K562 (cell line): ENCODE results near the gene WTIP. TPM values are rescaled to one million over a fixed set of nuclear protein-coding genes. Genes with fewer than 3 reads are reported as not detected.

Experiments
- ATAC-seq: fragments of 200-7000 bp; cut with Tn5 transposase; 3 replicates; pipeline ENCODE4 v1.9.1; 2020; ENCODE audit warnings: moderate library complexity
- BruUV-seq: library from RNA; stranded (reverse); fragments of 400-500 nt; replicated peaks from 2 replicates; lab custom pipeline; 2021; lab: Mats Ljungman, UMichigan
- CTCF ChIA-PET: fragments of 300-600 bp; formaldehyde crosslinking; extraction: SDS; loops from one replicate; lab custom pipeline; 2021; ENCODE audit warnings: low intra/inter-chr PET ratio; lab: Yijun Ruan, JAX
- POLR2A ChIA-PET: fragments of 300-600, 350-650 bp; sonication (Branson Sonifier 250); formaldehyde crosslinking; extraction: SDS; loops from one replicate; lab custom pipeline; 2021; ENCODE audit warnings: antibody characterized with exemption, inconsistent platforms; lab: Yijun Ruan, JAX
- DNase-seq, 4 experiments: peaks; one replicate each; pipeline versions ENCODE4 v3.0.0 to v3.0.0-alpha.2; 2011 to 2018; ENCODE audit warnings: low spot score in 3 of 4, mixed read lengths in 3 of 4; ENCODE audit errors: extremely low read depth in 1 of 4
- FAIRE-seq: peaks from 2 replicates; lab custom pipeline; 2011; peaks lifted over from hg19 to GRCh38; lab: Jason Lieb, UNC
- H2AFZ ChIP-seq: 2 replicates; pipeline ENCODE4 v1.6.0; 2011; ENCODE audit warnings: low read depth, low read length, control low read depth, inconsistent platforms
- H3K27ac ChIP-seq: fragments of 200-600 bp; 3 replicates; pipeline ENCODE4 v1.8.0; 2011; ENCODE audit warnings: low read depth, mild to moderate bottlenecking, control low read depth, inconsistent platforms, low read length, moderate library complexity, mixed read lengths; ENCODE audit errors: extremely low read depth
- H3K27me3 ChIP-seq, 2 experiments: fragments of 300-600 bp in 1 of 2; 2 replicates in 1 of 2; 3 replicates in 1 of 2; pipeline versions ENCODE4 v1.6.0 to v1.8.0; 2011; ENCODE audit warnings: inconsistent platforms in 2 of 2, low read length in 2 of 2, mild to moderate bottlenecking in 1 of 2, mixed read lengths in 1 of 2, moderate library complexity in 1 of 2; ENCODE audit not compliant: control insufficient read depth in 2 of 2, insufficient read depth in 2 of 2
- H3K36me3 ChIP-seq: fragments of 300-600 bp; 3 replicates; pipeline ENCODE4 v1.8.0; 2011; ENCODE audit warnings: mild to moderate bottlenecking, low read length, inconsistent platforms; ENCODE audit not compliant: control insufficient read depth, insufficient read depth
- H3K4me1 ChIP-seq, 2 experiments: fragments of 200-600 bp in 1 of 2; replicated peaks in 1 of 2; 2 replicates in 1 of 2; 3 replicates in 1 of 2; pipeline versions ENCODE4 v1.5.1 to v1.8.0; 2011; ENCODE audit warnings: inconsistent platforms in 2 of 2, low read length in 2 of 2, mild to moderate bottlenecking in 1 of 2, mixed read lengths in 1 of 2, moderate library complexity in 1 of 2; ENCODE audit not compliant: control insufficient read depth in 2 of 2, insufficient read depth in 2 of 2
- H3K4me2 ChIP-seq: 2 replicates; pipeline ENCODE4 v1.6.1; 2011; ENCODE audit warnings: low read length, control low read depth, inconsistent platforms, mixed read lengths; ENCODE audit not compliant: insufficient read depth
- H3K4me3 ChIP-seq: fragments of 200-600 bp; sonication (generic), shearing (Covaris generic); 2 replicates; pipeline ENCODE4 v1.5.1; 2016; ENCODE audit warnings: control low read depth, inconsistent platforms
- H3K79me2 ChIP-seq: fragments of 200-600 bp; 3 replicates; pipeline ENCODE4 v1.8.0; 2011; ENCODE audit warnings: low read length, inconsistent platforms; ENCODE audit not compliant: control insufficient read depth, insufficient read depth
- H3K9ac ChIP-seq, 2 experiments: 2 replicates each; pipeline versions ENCODE4 v1.6.0 to v1.6.1; 2011; ENCODE audit warnings: low read depth in 2 of 2, low read length in 2 of 2, control low read depth in 1 of 2, inconsistent platforms in 1 of 2, mild to moderate bottlenecking in 1 of 2, mixed read lengths in 1 of 2; ENCODE audit not compliant: insufficient read depth in 1 of 2
- H3K9me1 ChIP-seq: one replicate; pipeline ENCODE4 v1.6.0; 2011; ENCODE audit warnings: inconsistent platforms, mild to moderate bottlenecking, low read length, moderate library complexity; ENCODE audit not compliant: control insufficient read depth, insufficient read depth
- H3K9me3 ChIP-seq: replicated peaks from 2 replicates; pipeline ENCODE4 v1.5.1; 2011; ENCODE audit warnings: low read depth, low read length, inconsistent platforms; ENCODE audit not compliant: control insufficient read depth, insufficient read depth
- H4K20me1 ChIP-seq: replicated peaks from 2 replicates; pipeline ENCODE4 v1.6.1; 2011; ENCODE audit warnings: low read length, inconsistent platforms, mixed read lengths; ENCODE audit not compliant: control insufficient read depth, insufficient read depth
- ARHGAP35 ChIP-seq: fragments of 450-650 bp; IDR thresholded peaks from 2 replicates; pipeline ENCODE4 v1.6.1; 2018; ENCODE audit not compliant: partially characterized antibody
- CHD1 ChIP-seq: fragments of 200-600 bp; sonication (generic); IDR thresholded peaks from one replicate; pipeline ENCODE4 v1.6.1; 2012; ENCODE audit warnings: mild to moderate bottlenecking, moderate library complexity, low read length, inconsistent platforms
- DNMT1 ChIP-seq: fragments of 450-650 bp; IDR thresholded peaks from 2 replicates; pipeline ENCODE4 v1.6.1; 2016; ENCODE audit warnings: antibody characterized with exemption, mild to moderate bottlenecking
- EZH2 ChIP-seq: IDR thresholded peaks from 2 replicates; pipeline ENCODE4 v1.6.1; 2012; ENCODE audit warnings: low read depth, mild to moderate bottlenecking, inconsistent platforms, low read length, borderline replicate concordance
- HEY1 ChIP-seq: fragments of 250-450 bp; sonication (Bioruptor Pico); IDR thresholded peaks from 2 replicates; pipeline ENCODE4 v1.5.0; 2020; ENCODE audit warnings: mild to moderate bottlenecking, moderate library complexity, borderline replicate concordance
- REST ChIP-seq, 2 experiments: fragments of 450-650 bp; formaldehyde crosslinking in 1 of 2; IDR thresholded peaks; 2 replicates each; pipeline versions ENCODE4 v1.4.0 to v1.6.1; 2014 to 2020; ENCODE audit warnings: mild to moderate bottlenecking in 2 of 2, borderline replicate concordance in 1 of 2, low read depth in 1 of 2
- RREB1 ChIP-seq: fragments of 250-450 bp; sonication (Bioruptor Pico); IDR thresholded peaks from 2 replicates; pipeline ENCODE4 v1.4.0; 2020
- YBX1 ChIP-seq: fragments of 450-650 bp; IDR thresholded peaks from 2 replicates; pipeline ENCODE4 v1.7.1; 2016; ENCODE audit warnings: mild to moderate bottlenecking
- ZNF75A ChIP-seq: fragments of 450-650 bp; formaldehyde crosslinking; IDR thresholded peaks from 2 replicates; pipeline ENCODE4 v1.4.0; 2020; ENCODE audit warnings: mild to moderate bottlenecking
- ZNF830 ChIP-seq: fragments of 250-450 bp; sonication (Bioruptor Pico); IDR thresholded peaks from 2 replicates; pipeline ENCODE4 v1.5.0; 2021; ENCODE audit warnings: mild to moderate bottlenecking
- WGBS: fragments of 100-300 bp; shearing (Covaris generic); methylation state at CpG from one replicate; pipeline ENCODE4 v1.1.6; 2016; ENCODE audit warnings: low coverage, mixed read lengths; ENCODE audit not compliant: insufficient coverage; ENCODE audit errors: missing lambda C conversion rate; 5-methylcytosine and 5-hydroxymethylcytosine counted together
- in situ Hi-C: fragments of 300-500 bp; cut with MboI; formaldehyde crosslinking; loops from 4 replicates; pipeline ENCODE4 v1.15.0; 2018; ENCODE audit warnings: inconsistent platforms, mixed read lengths
- intact Hi-C: fragments of 100-400 bp; cut with micrococcal nuclease; formaldehyde crosslinking; loops from 2 replicates; pipeline ENCODE4 v1.14.2; 2022
- polyA plus RNA-seq, 8 experiments: library from polyadenylated mRNA; depleted of rRNA in 4 of 8; stranded (reverse) in 5 of 8; unstranded in 3 of 8; fragments of >200 nt; fragmentation: Nextera tagmentation in 2 of 8; fragmentation: Illumina TruSeq in 1 of 8; extraction: Ambion mirVana in 2 of 8; extraction: Trizol in 1 of 8; gene quantifications; 2 replicates each; pipeline versions ENCODE4 v1.2.1 to v1.2.3, GENCODE V29; 2011 to 2014; ENCODE audit warnings: inconsistent platforms in 1 of 8, missing spikeins in 1 of 8
- total RNA-seq, 7 experiments: library from RNA; depleted of rRNA in 6 of 7; stranded (reverse); fragments of >200 nt in 6 of 7; fragmentation: Illumina TruSeq in 2 of 7; extraction: Trizol in 2 of 7; gene quantifications; 2 replicates each; pipeline versions ENCODE4 v1.2.1 to v1.2.3, GENCODE V29; 2011 to 2021; ENCODE audit warnings: low replicate concordance in 1 of 7

The WTIP gene
- total and polyA plus RNA-seq, 9 of the 15 experiments (the other 6 are each of a cell fraction or from before 2014, with no cell fraction given): under 0.01 to 0.54 (median 0.27) TPM; not detected in 1

DNA sequence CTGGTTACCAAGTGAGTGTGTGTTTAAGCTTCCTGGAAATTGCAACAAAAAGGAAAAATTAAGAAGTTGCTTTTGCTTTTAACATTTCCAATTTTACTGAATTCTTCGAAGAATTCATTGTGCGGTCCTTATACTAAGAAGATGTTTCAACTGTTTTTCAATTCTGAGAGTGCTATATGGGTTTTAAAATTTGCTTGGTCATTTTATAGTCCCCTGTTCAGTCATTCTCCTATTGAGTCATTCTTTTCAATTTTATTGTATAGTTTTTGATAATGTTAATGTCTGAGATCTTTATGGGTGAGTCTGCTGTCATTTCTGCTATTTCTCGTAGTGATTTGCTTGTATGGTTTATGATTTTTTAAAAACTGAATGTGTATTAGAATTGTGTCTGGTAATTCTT, 26.9 kb upstream of the WTIP start:
- H4K20me1 ChIP-seq: no peaks in the 10 kb centered on the region
- H3K4me2 ChIP-seq: no peak overlapping the region
- H3K27ac ChIP-seq: no peak overlapping the region
- DNase-seq (no peak), ATAC-seq (no peak), FAIRE-seq (no peak)
- in situ Hi-C loops: no loop called here
- H2AFZ ChIP-seq: no peak overlapping the region
- H3K27me3 ChIP-seq: no peaks in the 10 kb centered on the region
- 96% methylated on average over 3 of the region's 3 CpGs for WGBS
- no peaks in the 10 kb centered on the region for H3K9me1 ChIP-seq
- peaks cover 88% of the 10 kb centered on the region for H3K36me3 ChIP-seq
- intact Hi-C loops: no loop called here
- no peaks in the 10 kb centered on the region for H3K9me3 ChIP-seq
- H3K4me1 ChIP-seq: no peaks in the 10 kb centered on the region
- H3K79me2 ChIP-seq: peaks cover 60% of the 10 kb centered on the region
- H3K9ac ChIP-seq: no peak overlapping the region
- no peak overlapping the region for H3K4me3 ChIP-seq
- CTCF ChIA-PET: interaction anchor here (0.7 kb wide), 1 partner anchor 63 kb away, joined by 3 read pairs; no protein-coding TSS in a partner anchor
- POLR2A ChIA-PET: no interaction called here
- no TSS peak for BruUV-seq
- TF ChIP-seq CHD1 (no peak), EZH2 (no peak), REST (IDR thresholded peaks at IDR 0.05; ENCODE audit: borderline replicate concordance) (no peak), REST (CRISPR knock-in tag; IDR thresholded peaks at IDR 0.05; ENCODE audit: low read depth) (no peak), YBX1 (no peak), ZNF830 (CRISPR knock-in tag) (no peak), RREB1 (CRISPR knock-in tag) (no peak), DNMT1 (no peak), ZNF75A (CRISPR knock-in tag) (no peak), HEY1 (no peak), ARHGAP35 (no peak)
